ENCODE data around the gene TMEM187.

Gene TMEM187

GRCh38 chrX:154006947-154007346 is 34.4 kb downstream of the TMEM187 start:
- DNase-seq: no peak

GRCh38 chrX:154008521-154008920 is 36.0 kb downstream of the TMEM187 start:
- DNase-seq: no peak

- DNase-seq: no peak
These were observed 38.0 kb downstream of the TMEM187 start for GRCh38 chrX:154010330-154011087.

- no peak for DNase-seq
These were observed 39.1 kb downstream of the TMEM187 start for GRCh38 chrX:154011376-154012335.

- DNase-seq: no peak
These were observed 39.9 kb downstream of the TMEM187 start for GRCh38 chrX:154012336-154012991.

GRCh38 chrX:154013001-154013421 is 40.5 kb downstream of the TMEM187 start:
- DNase-seq: no peak

- no peak for DNase-seq
These were observed 41.2 kb downstream of the TMEM187 start for GRCh38 chrX:154013614-154014360.

GRCh38 chrX:154014429-154015380 is 42.2 kb downstream of the TMEM187 start:
- DNase-seq: no peak

GRCh38 chrX:154015581-154016264 is 43.2 kb downstream of the TMEM187 start:
- no peak for DNase-seq

- no peak for DNase-seq
These were observed 44.0 kb downstream of the TMEM187 start for GRCh38 chrX:154016366-154017076.

GRCh38 chrX:154017766-154018517 is 45.4 kb downstream of the TMEM187 start:
- DNase-seq: no peak

GRCh38 chrX:154018518-154019060 is 46.0 kb downstream of the TMEM187 start:
- no peak for DNase-seq

- DNase-seq: no peak
These were observed 46.6 kb downstream of the TMEM187 start for GRCh38 chrX:154019061-154019621.

GRCh38 chrX:154019633-154020528 is 47.3 kb downstream of the TMEM187 start, which contains the start of gene IRAK1:
IRAK1 (minus strand) TSS chrX:154019902; CDS start chrX:154019812, 90 bp downstream.
- DNase-seq: no peak

- no peak for DNase-seq
These were observed 48.1 kb downstream of the TMEM187 start for GRCh38 chrX:154020536-154021115.

GRCh38 chrX:154021131-154021611 is 48.6 kb downstream of the TMEM187 start:
- no peak for DNase-seq

GRCh38 chrX:154022108-154022507 is 49.6 kb downstream of the TMEM187 start:
- no peak for DNase-seq

All from SIG-M5 (cell line).